PC-9 (cell line): Measurements from ENCODE around the gene ECI1.

ENCODE experiments used
- CTCF ChIP-seq: fragments of 200-600 bp; sonication (generic); conservative IDR thresholded peaks from 2 replicates; pipeline ENCODE4 v1.6.1; 2017; ENCODE audit warnings: mixed run types, antibody characterized with exemption, mild to moderate bottlenecking, moderate library complexity
- EZH2 ChIP-seq: fragments of 200-600 bp; sonication (generic); IDR thresholded peaks from 2 replicates; pipeline ENCODE4 v1.8.0; 2017; ENCODE audit warnings: antibody characterized with exemption, low read depth

- TF ChIP-seq CTCF = no peak
- TF ChIP-seq EZH2 = no peak
Measured at GRCh38 chr16:2284001-2284770, 32.8 kb upstream of the ECI1 start.
